OCI-LY1 (cell line): ENCODE results near the gene MGAT4B.
A peak's percentile ranks its signal among the peaks of the same experiment; 100 is the strongest.

Source experiments
- H2AFZ ChIP-seq: fragments of 200-600 bp; sonication (generic), shearing (Covaris generic); 2 replicates; pipeline ENCODE4 v1.6.0; 2014; ENCODE audit warnings: antibody characterized with exemption, mild to moderate bottlenecking, low read length
- H3F3A ChIP-seq: fragments of 200-600 bp; sonication (generic), shearing (Covaris generic); 2 replicates; pipeline ENCODE4 v1.6.0; 2014; ENCODE audit warnings: mild to moderate bottlenecking, antibody characterized with exemption, low read length, moderate library complexity; ENCODE audit not compliant: insufficient read depth
- H3K27ac ChIP-seq: fragments of 200-600 bp; sonication (generic); 2 replicates; pipeline ENCODE4 v1.5.1; 2014; ENCODE audit warnings: low read length, mixed run types, mild to moderate bottlenecking, low read depth; ENCODE audit not compliant: poor library complexity, severe bottlenecking
- H3K27me3 ChIP-seq: fragments of 200-600 bp; sonication (generic); 2 replicates; pipeline ENCODE4 v1.6.0; 2014; ENCODE audit warnings: antibody characterized with exemption, mild to moderate bottlenecking, low read length, moderate library complexity; ENCODE audit not compliant: insufficient read depth
- H3K36me3 ChIP-seq: fragments of 200-600 bp; sonication (generic); 2 replicates; pipeline ENCODE4 v1.6.1; 2014; ENCODE audit warnings: mild to moderate bottlenecking, antibody characterized with exemption, low read length, moderate library complexity, mixed read lengths; ENCODE audit not compliant: insufficient read depth
- H3K4me1 ChIP-seq: fragments of 200-600 bp; sonication (generic); 2 replicates; pipeline ENCODE4 v1.5.1; 2014; ENCODE audit warnings: mild to moderate bottlenecking, low read length, moderate library complexity; ENCODE audit not compliant: insufficient read depth, severe bottlenecking
- H3K4me2 ChIP-seq: fragments of 200-600 bp; sonication (generic), shearing (Covaris generic); 2 replicates; pipeline ENCODE4 v1.6.1; 2014; ENCODE audit warnings: low read length
- H3K4me3 ChIP-seq: fragments of 200-600 bp; sonication (generic); 2 replicates; pipeline ENCODE4 v1.5.1; 2014; ENCODE audit warnings: low read length, low read depth, mild to moderate bottlenecking, mixed read lengths; ENCODE audit not compliant: poor library complexity, severe bottlenecking
- H3K79me2 ChIP-seq: fragments of 200-600 bp; shearing (Covaris generic); 2 replicates; pipeline ENCODE4 v1.6.1; 2016; ENCODE audit warnings: mixed run types, low read length, mixed read lengths; ENCODE audit not compliant: insufficient read depth
- H3K9ac ChIP-seq: fragments of 200-600 bp; sonication (generic), shearing (Covaris generic); 2 replicates; pipeline ENCODE4 v1.6.1; 2014; ENCODE audit warnings: mild to moderate bottlenecking, low read length, mixed read lengths
- H3K9me2 ChIP-seq: fragments of 200-600 bp; sonication (generic), shearing (Covaris generic); 2 replicates; pipeline ENCODE4 v1.6.1; 2014; ENCODE audit warnings: low read depth, mild to moderate bottlenecking, low read length, mixed read lengths
- H3K9me3 ChIP-seq: fragments of 200-600 bp; shearing (Covaris generic); 2 replicates; pipeline ENCODE4 v1.6.1; 2014; ENCODE audit warnings: low read length, mixed read lengths
- H4K20me1 ChIP-seq: fragments of 200-600 bp; sonication (generic), shearing (Covaris generic); 2 replicates; pipeline ENCODE4 v1.6.0; 2016; ENCODE audit warnings: mild to moderate bottlenecking, low read length; ENCODE audit not compliant: insufficient read depth
- EZH2 ChIP-seq: fragments of 200-600 bp; sonication (generic), shearing (Covaris generic); IDR thresholded peaks from 2 replicates; pipeline ENCODE4 v1.8.0; 2017; ENCODE audit warnings: borderline replicate concordance, mixed run types, mild to moderate bottlenecking, antibody characterized with exemption, low read length, moderate library complexity, mixed read lengths
- TF ChIP-seq, protein P1 (sequence below): fragments of 200-600 bp; sonication (generic), shearing (Covaris generic); IDR thresholded peaks from 2 replicates; pipeline ENCODE4 v1.5.1; 2017; ENCODE audit warnings: mild to moderate bottlenecking, antibody characterized with exemption, low read length, moderate library complexity, mixed read lengths

Gene MGAT4B

GRCh38 chr5:179764056-179764455, 42.6 kb downstream of the MGAT4B start:
- peaks cover 15% of the 10 kb centered on the region for H3K79me2 ChIP-seq
- no peaks in the 10 kb centered on the region for H3K9me2 ChIP-seq
- peaks cover 39% of the 10 kb centered on the region for H3K36me3 ChIP-seq
- H4K20me1 ChIP-seq, result no peaks in the 10 kb centered on the region
- H3K9ac ChIP-seq, result no peak overlapping the region
- no peaks in the 10 kb centered on the region for H3K27me3 ChIP-seq
- H3K4me2 ChIP-seq, result no peak overlapping the region
- no peak overlapping the region for H3K4me3 ChIP-seq
- no peak overlapping the region for H2AFZ ChIP-seq
- H3K9me3 ChIP-seq, result no peaks in the 10 kb centered on the region
- TF ChIP-seq EZH2, result no peak
- TF ChIP-seq, protein P1, sequence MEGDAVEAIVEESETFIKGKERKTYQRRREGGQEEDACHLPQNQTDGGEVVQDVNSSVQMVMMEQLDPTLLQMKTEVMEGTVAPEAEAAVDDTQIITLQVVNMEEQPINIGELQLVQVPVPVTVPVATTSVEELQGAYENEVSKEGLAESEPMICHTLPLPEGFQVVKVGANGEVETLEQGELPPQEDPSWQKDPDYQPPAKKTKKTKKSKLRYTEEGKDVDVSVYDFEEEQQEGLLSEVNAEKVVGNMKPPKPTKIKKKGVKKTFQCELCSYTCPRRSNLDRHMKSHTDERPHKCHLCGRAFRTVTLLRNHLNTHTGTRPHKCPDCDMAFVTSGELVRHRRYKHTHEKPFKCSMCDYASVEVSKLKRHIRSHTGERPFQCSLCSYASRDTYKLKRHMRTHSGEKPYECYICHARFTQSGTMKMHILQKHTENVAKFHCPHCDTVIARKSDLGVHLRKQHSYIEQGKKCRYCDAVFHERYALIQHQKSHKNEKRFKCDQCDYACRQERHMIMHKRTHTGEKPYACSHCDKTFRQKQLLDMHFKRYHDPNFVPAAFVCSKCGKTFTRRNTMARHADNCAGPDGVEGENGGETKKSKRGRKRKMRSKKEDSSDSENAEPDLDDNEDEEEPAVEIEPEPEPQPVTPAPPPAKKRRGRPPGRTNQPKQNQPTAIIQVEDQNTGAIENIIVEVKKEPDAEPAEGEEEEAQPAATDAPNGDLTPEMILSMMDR, result no peak
- peaks cover 20% of the 10 kb centered on the region for H3K4me1 ChIP-seq
- no peaks in the 10 kb centered on the region for H3F3A ChIP-seq
- H3K27ac ChIP-seq, result no peak overlapping the region

DNA sequence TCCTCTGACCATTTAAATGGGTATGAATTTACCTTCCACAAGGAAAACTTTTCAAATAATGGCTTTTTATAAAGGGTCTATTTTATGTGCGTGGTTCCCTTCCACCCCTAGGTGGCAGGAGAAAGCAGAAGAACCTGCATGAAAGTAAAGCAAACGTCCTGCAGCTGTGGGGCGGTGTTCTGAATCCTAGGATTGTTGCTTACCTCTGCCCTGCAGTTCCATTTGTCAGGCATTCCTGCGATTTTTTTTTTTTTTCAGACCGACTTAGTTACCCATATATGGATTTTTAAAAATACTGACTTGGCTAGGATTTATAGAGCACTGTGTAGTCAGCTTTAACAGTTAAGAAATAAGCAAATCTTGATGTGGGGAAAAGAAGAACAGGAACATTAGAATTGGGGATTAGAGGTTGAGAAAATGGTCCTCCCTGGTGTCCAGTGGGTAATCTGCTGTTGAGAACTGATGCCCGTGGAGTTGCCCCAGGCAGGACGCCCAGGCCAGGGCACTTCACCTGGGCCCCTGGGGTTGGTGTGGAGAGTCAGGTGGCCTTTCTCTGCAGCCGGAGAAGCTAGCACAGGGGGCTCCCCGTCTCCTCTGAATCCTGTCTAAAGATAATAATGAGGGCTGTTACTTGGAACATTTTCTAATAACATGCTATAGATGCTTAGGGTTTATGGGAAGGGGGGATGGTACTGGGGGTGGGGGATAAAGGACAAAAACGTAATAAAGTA, 43.3 kb downstream of the MGAT4B start:
- Histone ChIP-seq H3F3A (no peaks in the 10 kb centered on the region), H2AFZ (no peak overlapping the region), H3K27ac (no peak overlapping the region), H3K9ac (no peak overlapping the region), H3K79me2 (peaks cover 18% of the 10 kb centered on the region), H4K20me1 (no peaks in the 10 kb centered on the region), H3K36me3 (peaks cover 33% of the 10 kb centered on the region), H3K9me2 (no peaks in the 10 kb centered on the region), H3K9me3 (no peaks in the 10 kb centered on the region), H3K4me3 (no peak overlapping the region), H3K4me2 (no peak overlapping the region), H3K4me1 (peaks cover 20% of the 10 kb centered on the region), H3K27me3 (no peaks in the 10 kb centered on the region)
- TF ChIP-seq EZH2, result no peak
- TF ChIP-seq, protein P1, result peak; percentile 96

GRCh38 chr5:179762781-179763176, 43.9 kb downstream of the MGAT4B start:
- Histone ChIP-seq H3K4me3 (no peak overlapping the region), H3K9me3 (no peaks in the 10 kb centered on the region), H2AFZ (no peak overlapping the region), H3K4me1 (peaks cover 20% of the 10 kb centered on the region), H3K9ac (no peak overlapping the region; the same call in 1 of the 2 replicates), H3K36me3 (peaks cover 29% of the 10 kb centered on the region), H3K27me3 (no peaks in the 10 kb centered on the region), H3F3A (no peaks in the 10 kb centered on the region), H3K4me2 (no peak overlapping the region), H3K27ac (peak overlapping the region; percentile 75), H3K9me2 (no peaks in the 10 kb centered on the region), H3K79me2 (peaks cover 24% of the 10 kb centered on the region), H4K20me1 (no peaks in the 10 kb centered on the region)
- TF ChIP-seq, protein P1, result no peak
- no peak for TF ChIP-seq EZH2
